ENCODE measurements around the gene GSTM3.
"Not testable (repeated sequence)": the region's sequence is repeated elsewhere in the genome, so short reads cannot be mapped to it uniquely, and the experiment has no call there.

GRCh38 chr1:109685890-109686289 is 54.9 kb downstream of the GSTM3 start:
- not testable (repeated sequence) for TF ChIP-seq POLR2AphosphoS5 (IDR thresholded peaks at IDR 0.05); CTCF (IDR thresholded peaks at IDR 0.05 in 8 of 11, conservative IDR thresholded peaks at IDR 0.05 in 3 of 11)
